CD14-positive monocyte (primary cell): ENCODE data around the gene ATMIN. TPM values are rescaled to one million over a fixed set of nuclear protein-coding genes. Genes with fewer than 3 reads are reported as not detected.

Experiments
- polyA plus RNA-seq, 3 donors: library from polyadenylated mRNA; depleted of rRNA in 1 of 3; unstranded in 2 of 3; stranded (reverse) in 1 of 3; fragments of 300-500 nt in 2 of 3; fragments of >200 nt in 1 of 3; fragmentation: Illumina TruSeq in 2 of 3; gene quantifications; 1 replicate in 2 of 3; 2 replicates in 1 of 3; pipeline ENCODE4 v1.2.3, GENCODE V29; 2012 to 2021
- small RNA-seq: library from RNA; depleted of rRNA; stranded (forward); fragments of <200 nt; gene quantifications from one replicate; pipeline ENCODE3, GENCODE V24; 2012; ENCODE audit warnings: low read depth; ENCODE audit not compliant: insufficient read length

The ATMIN gene
- polyA plus RNA-seq, 3 donors: 10.9 to 17.6 (median 13.2) TPM

Small RNA genes within 50 kb of the gene (small RNA-seq; reads per million reads assigned to genes)
- not detected for gene AC092718.3

Other genes with a start within 250 kb of the ATMIN start
- gene CDYL2, start 231.2 kb upstream of the ATMIN start, polyA plus RNA-seq: 1 to 10 TPM in 1 of 3 donors, under 1 TPM in 2; 0.42 to 2.6 (median 0.93) TPM
- gene CMC2, start 29.0 kb upstream of the ATMIN start, polyA plus RNA-seq: 10 to 100 TPM; 55.3 to 79.5 (median 70.7) TPM
- 1 to 10 TPM; 2.5 to 4.9 (median 4.4) TPM for gene CENPN, start 28.6 kb upstream of the ATMIN start, polyA plus RNA-seq
- under 1 TPM in 2 of 3 donors, not detected in 1; 0.37 to 0.42 TPM for gene C16orf46, start 41.4 kb downstream of the ATMIN start, polyA plus RNA-seq
- 1 to 10 TPM in 2 of 3 donors, under 1 TPM in 1; 0.77 to 2.0 (median 1.0) TPM for gene GCSH, start 60.6 kb downstream of the ATMIN start, polyA plus RNA-seq
- gene BCO1, start 202.8 kb downstream of the ATMIN start, polyA plus RNA-seq: not detected